ENCODE data around the gene YIF1A. TPM values are rescaled to one million over a fixed set of nuclear protein-coding genes. Genes with fewer than 3 reads are reported as not detected.
A peak's percentile ranks its signal among the peaks of the same experiment; 100 is the strongest.

YIF1A gene
- total RNA-seq, 1 donor from 2014 or later = 48.0 TPM

GRCh38 chr11:66287211-66287888 lies 1.6 kb downstream of the YIF1A start:
- Mint-ChIP-seq H3K27me3 (ENCODE audit: unreplicated experiment) (peaks cover 17% of the 10 kb centered on the region), H3K27ac (ENCODE audit: unreplicated experiment) (no peak overlapping the region), H3K4me3 (ENCODE audit: unreplicated experiment) (peak overlapping the region; percentile 67), H3K36me3 (ENCODE audit: low read depth, unreplicated experiment) (no peaks in the 10 kb centered on the region), H3K4me1 (ENCODE audit: unreplicated experiment) (peaks cover 18% of the 10 kb centered on the region), H3K9me3 (ENCODE audit: unreplicated experiment) (no peaks in the 10 kb centered on the region)
- TF ChIP-seq CTCF (IDR thresholded peaks at IDR 0.05; ENCODE audit: unreplicated experiment) = no peak
- no peak for DNase-seq (ENCODE audit: low spot score)

- no peak overlapping the region for H3K4me3 Mint-ChIP-seq (ENCODE audit: unreplicated experiment)
- H3K27ac Mint-ChIP-seq (ENCODE audit: unreplicated experiment) = no peak overlapping the region
- H3K9me3 Mint-ChIP-seq (ENCODE audit: unreplicated experiment) = no peaks in the 10 kb centered on the region
- H3K27me3 Mint-ChIP-seq (ENCODE audit: unreplicated experiment) = peaks cover 17% of the 10 kb centered on the region
- H3K4me1 Mint-ChIP-seq (ENCODE audit: unreplicated experiment) = peaks cover 18% of the 10 kb centered on the region
- H3K36me3 Mint-ChIP-seq (ENCODE audit: low read depth, unreplicated experiment) = peaks cover under 1% of the 10 kb centered on the region
- TF ChIP-seq CTCF (IDR thresholded peaks at IDR 0.05; ENCODE audit: unreplicated experiment) = no peak
- DNase-seq (ENCODE audit: low spot score) = no peak
These were observed 2.2 kb downstream of the YIF1A start for GRCh38 chr11:66286699-66287098.

GRCh38 chr11:66285250-66285947 lies 3.5 kb downstream of the YIF1A start:
- Mint-ChIP-seq H3K4me3 (ENCODE audit: unreplicated experiment) (no peak overlapping the region), H3K36me3 (ENCODE audit: low read depth, unreplicated experiment) (peaks cover 8% of the 10 kb centered on the region), H3K27ac (ENCODE audit: unreplicated experiment) (peak overlapping the region; percentile 31), H3K9me3 (ENCODE audit: unreplicated experiment) (no peaks in the 10 kb centered on the region), H3K27me3 (ENCODE audit: unreplicated experiment) (peaks cover 23% of the 10 kb centered on the region), H3K4me1 (ENCODE audit: unreplicated experiment) (peaks cover 22% of the 10 kb centered on the region)
- no peak for TF ChIP-seq CTCF (IDR thresholded peaks at IDR 0.05; ENCODE audit: unreplicated experiment)
- no peak for DNase-seq (ENCODE audit: low spot score)

- Mint-ChIP-seq H3K4me3 (ENCODE audit: unreplicated experiment) (no peak overlapping the region), H3K9me3 (ENCODE audit: unreplicated experiment) (no peaks in the 10 kb centered on the region), H3K27me3 (ENCODE audit: unreplicated experiment) (peaks cover 19% of the 10 kb centered on the region), H3K4me1 (ENCODE audit: unreplicated experiment) (peaks cover 15% of the 10 kb centered on the region), H3K27ac (ENCODE audit: unreplicated experiment) (no peak overlapping the region), H3K36me3 (ENCODE audit: low read depth, unreplicated experiment) (peaks cover 8% of the 10 kb centered on the region)
- DNase-seq (ENCODE audit: low spot score) = no peak
- TF ChIP-seq CTCF (IDR thresholded peaks at IDR 0.05; ENCODE audit: unreplicated experiment) = no peak
These were observed 4.3 kb downstream of the YIF1A start for GRCh38 chr11:66284526-66285078.
